ENCODE measurements around the gene IRF8. TPM values are rescaled to one million over a fixed set of nuclear protein-coding genes. Genes with fewer than 3 reads are reported as not detected.
"Not testable (repeated sequence)": the region's sequence is repeated elsewhere in the genome, so short reads cannot be mapped to it uniquely, and the experiment has no call there.

Gene IRF8
- total RNA-seq, 1 experiment from 2014 or later = 0.05 TPM

GRCh38 chr16:85868495-85868894 is 30.5 kb upstream of the IRF8 start:
- no peak for DNase-seq (ENCODE audit: low spot score)

- DNase-seq (ENCODE audit: low spot score) = no peak
Observed at GRCh38 chr16:85869206-85869605, 29.8 kb upstream of the IRF8 start.

- DNase-seq (ENCODE audit: low spot score) = no peak
Observed at GRCh38 chr16:85869785-85870558, 29.0 kb upstream of the IRF8 start.

- DNase-seq (ENCODE audit: low spot score) = no peak
Observed at GRCh38 chr16:85871756-85872155, 27.2 kb upstream of the IRF8 start.

GRCh38 chr16:85872734-85873133 is 26.2 kb upstream of the IRF8 start:
- no peak for DNase-seq (ENCODE audit: low spot score)

- DNase-seq (ENCODE audit: low spot score) = no peak
Observed at GRCh38 chr16:85873153-85873552, 25.8 kb upstream of the IRF8 start.

- DNase-seq (ENCODE audit: low spot score) = not testable (repeated sequence)
Observed at GRCh38 chr16:85874031-85874430, 24.9 kb upstream of the IRF8 start.

GRCh38 chr16:85878407-85878806 is 20.6 kb upstream of the IRF8 start:
- no peak for DNase-seq (ENCODE audit: low spot score)

GRCh38 chr16:85878875-85879274 is 20.1 kb upstream of the IRF8 start:
- DNase-seq (ENCODE audit: low spot score) = peak; percentile 80

GRCh38 chr16:85879549-85879948 is 19.4 kb upstream of the IRF8 start:
- no peak for DNase-seq (ENCODE audit: low spot score)

GRCh38 chr16:85879975-85880831 is 18.8 kb upstream of the IRF8 start:
- no peak for DNase-seq (ENCODE audit: low spot score)

- DNase-seq (ENCODE audit: low spot score) = no peak
Observed at GRCh38 chr16:85880861-85881260, 18.1 kb upstream of the IRF8 start.

GRCh38 chr16:85881436-85881835 is 17.5 kb upstream of the IRF8 start:
- no peak for DNase-seq (ENCODE audit: low spot score)

GRCh38 chr16:85882181-85882810 is 16.7 kb upstream of the IRF8 start:
- no peak for DNase-seq (ENCODE audit: low spot score)

- DNase-seq (ENCODE audit: low spot score) = no peak
Observed at GRCh38 chr16:85883813-85884212, 15.1 kb upstream of the IRF8 start.

GRCh38 chr16:85884808-85885463 is 14.0 kb upstream of the IRF8 start:
- DNase-seq (ENCODE audit: low spot score) = no peak

GRCh38 chr16:85885537-85885936 is 13.4 kb upstream of the IRF8 start:
- no peak for DNase-seq (ENCODE audit: low spot score)

- DNase-seq (ENCODE audit: low spot score) = peak; percentile 95
Observed at GRCh38 chr16:85888405-85889331, 10.3 kb upstream of the IRF8 start.

GRCh38 chr16:85891033-85891775 is 7.8 kb upstream of the IRF8 start:
- peak; percentile 90 for DNase-seq (ENCODE audit: low spot score)

GRCh38 chr16:85891776-85892166 is 7.2 kb upstream of the IRF8 start:
- DNase-seq (ENCODE audit: low spot score) = no peak
